Liver (tissue), 9 donors: ENCODE data around the gene ACSL6. TPM values are rescaled to one million over a fixed set of nuclear protein-coding genes. Genes with fewer than 3 reads are reported as not detected.
"Not testable (repeated sequence)": the region's sequence is repeated elsewhere in the genome, so short reads cannot be mapped to it uniquely, and the experiment has no call there.

ENCODE experiments used
- DNase-seq: peaks from one replicate; pipeline ENCODE4 v3.0.0-alpha.2; 2017; ENCODE audit warnings: low spot score
- H3K27ac ChIP-seq, 2 donors: one replicate each; pipeline ENCODE4 v1.7.0; 2013; ENCODE audit warnings: inconsistent platforms in 2 of 2, low read length in 2 of 2, control low read depth in 1 of 2, low read depth in 1 of 2, mild to moderate bottlenecking in 1 of 2
- H3K27me3 ChIP-seq, 4 donors: one replicate each; pipeline versions ENCODE4 v1.6.1 to v1.7.0; 2013; ENCODE audit warnings: low read length in 3 of 4, inconsistent platforms in 1 of 4, mild to moderate bottlenecking in 1 of 4, moderate library complexity in 1 of 4; ENCODE audit not compliant: control insufficient read depth in 4 of 4, insufficient read depth in 4 of 4
- H3K36me3 ChIP-seq, 4 donors: one replicate each; pipeline versions ENCODE4 v1.6.1 to v1.7.0; 2013; ENCODE audit warnings: low read length in 3 of 4, mild to moderate bottlenecking in 3 of 4, low read depth in 1 of 4, moderate library complexity in 1 of 4; ENCODE audit not compliant: control insufficient read depth in 4 of 4, insufficient read depth in 3 of 4
- H3K4me1 ChIP-seq, 4 donors: one replicate each; pipeline versions ENCODE4 v1.6.1 to v1.7.0; 2013; ENCODE audit warnings: low read length in 3 of 4, mild to moderate bottlenecking in 3 of 4, moderate library complexity in 1 of 4; ENCODE audit not compliant: control insufficient read depth in 4 of 4, insufficient read depth in 4 of 4
- H3K4me3 ChIP-seq, 3 donors: one replicate each; pipeline versions ENCODE4 v1.6.1 to v1.7.0; 2013; ENCODE audit warnings: low read length in 3 of 3, control low read depth in 1 of 3, low read depth in 1 of 3, mild to moderate bottlenecking in 1 of 3
- H3K9ac ChIP-seq, 2 donors: one replicate each; pipeline ENCODE4 v1.7.0; 2013; ENCODE audit warnings: low read length in 2 of 2, mild to moderate bottlenecking in 2 of 2, moderate library complexity in 2 of 2, control low read depth in 1 of 2, low read depth in 1 of 2
- H3K9me3 ChIP-seq, 4 donors: one replicate each; pipeline versions ENCODE4 v1.6.1 to v1.7.0; 2013; ENCODE audit warnings: low read length in 3 of 4; ENCODE audit not compliant: control insufficient read depth in 4 of 4
- CTCF ChIP-seq: fragments of 150-350 bp; IDR thresholded peaks from 2 replicates; pipeline ENCODE4 v1.5.1; 2017; ENCODE audit warnings: improper control_type of control experiment, low read depth, low read length; ENCODE audit not compliant: missing input control
- EGR1 ChIP-seq, 2 donors: IDR thresholded peaks; 2 replicates each; pipeline ENCODE4 v1.6.1; 2016 to 2018; ENCODE audit warnings: antibody characterized with exemption in 2 of 2, low read depth in 2 of 2
- FOXA2 ChIP-seq: IDR thresholded peaks from 2 replicates; pipeline ENCODE4 v1.6.1; 2016; ENCODE audit warnings: antibody characterized with exemption
- HNF4A ChIP-seq, 2 donors: conservative IDR thresholded peaks; 2 replicates each; pipeline ENCODE4 v1.6.1; 2016; ENCODE audit warnings: antibody characterized with exemption in 2 of 2, mild to moderate bottlenecking in 2 of 2
- JUND ChIP-seq, 2 donors: IDR thresholded peaks; 2 replicates each; pipeline ENCODE4 v1.6.1; 2016; ENCODE audit warnings: antibody characterized with exemption in 2 of 2
- MAX ChIP-seq: IDR thresholded peaks from 2 replicates; pipeline ENCODE4 v1.6.1; 2016; ENCODE audit warnings: antibody characterized with exemption
- NR2F2 ChIP-seq: IDR thresholded peaks from 2 replicates; pipeline ENCODE4 v1.6.1; 2016; ENCODE audit warnings: antibody characterized with exemption
- TAF1 ChIP-seq: conservative IDR thresholded peaks from 2 replicates; pipeline ENCODE4 v1.6.1; 2016; ENCODE audit warnings: antibody characterized with exemption, mild to moderate bottlenecking
- WGBS: extraction: QIAGEN DNeasy Blood & Tissue Kit; methylation state at CpG from one replicate; pipeline ENCODE4 v1.1.7; 2013; 5-methylcytosine and 5-hydroxymethylcytosine counted together
- polyA plus RNA-seq, 2 donors: library from polyadenylated mRNA; stranded (reverse) in 1 of 2; unstranded in 1 of 2; fragments of 200-250 nt in 1 of 2; fragments of >200 nt in 1 of 2; fragmentation: Nextera tagmentation in 1 of 2; extraction: Ambion mirVana in 1 of 2; gene quantifications; one replicate each; pipeline versions ENCODE4 v1.2.1 to v1.2.3, GENCODE V29; 2013 to 2015
- total RNA-seq, 2 donors: library from RNA; depleted of rRNA; stranded (reverse); fragments of >200 nt; gene quantifications; one replicate each; pipeline ENCODE4 v1.2.3, GENCODE V29; 2014
- donor health status: healthy.
- donor health status: healthy.
- donor health status: healthy.
- donor health status: healthy.
- donor health status: healthy.

Gene ACSL6
- total and polyA plus RNA-seq, 4 donors = 0.89 to 129 (median 4.6) TPM

- Histone ChIP-seq H3K4me1 (no peaks in the 10 kb centered on the region), H3K36me3 (no peaks in the 10 kb centered on the region), H3K9me3 (no peaks in the 10 kb centered on the region), H3K27me3 (no peaks in the 10 kb centered on the region), H3K9ac (no peak overlapping the region), H3K27ac (no peak overlapping the region), H3K4me3 (no peak overlapping the region)
- DNase-seq = no peak
- WGBS = 66% methylated on average over 2 of the region's 2 CpGs
- TF ChIP-seq MAX (no peak), JUND (IDR thresholded peaks at IDR 0.05) (no peak), NR2F2 (no peak), FOXA2 (no peak), EGR1 (IDR thresholded peaks at IDR 0.05; ENCODE audit: low read depth in 2 of 2) (no peak), TAF1 (no peak), CTCF (no peak), HNF4A (conservative IDR thresholded peaks at IDR 0.05) (no peak)
Observed at GRCh38 chr5:131906668-131907067, 104.8 kb downstream of the ACSL6 start.

- H3K9me3 ChIP-seq, DNase-seq, H3K27ac ChIP-seq: not testable (repeated sequence)
Observed at GRCh38 chr5:131902266-131902665, 109.2 kb downstream of the ACSL6 start.

More at GRCh38 chr5:131902266-131902665, 109.2 kb downstream of the ACSL6 start:
- H3K36me3 ChIP-seq, H3K4me3 ChIP-seq, H3K4me1 ChIP-seq, H3K9ac ChIP-seq, H3K27me3 ChIP-seq: not testable (repeated sequence)
- 71% methylated on average over 1 of the region's 1 CpG for WGBS

Other genes starting within 250 kb of the ACSL6 start
- 10 to 100 TPM; 18.0 to 34.0 TPM for gene FNIP1, start 214.6 kb downstream of the ACSL6 start, total RNA-seq
- gene FNIP1, start 214.6 kb downstream of the ACSL6 start, polyA plus RNA-seq = 1 to 10 TPM; 3.7 to 9.7 TPM
- gene MEIKIN, start 66.0 kb downstream of the ACSL6 start, total RNA-seq = under 1 TPM; 0.42 to 0.51 TPM
- not detected for gene MEIKIN, start 66.0 kb downstream of the ACSL6 start, polyA plus RNA-seq
- not detected for gene IL3, start 49.0 kb upstream of the ACSL6 start, total RNA-seq
- not detected for gene IL3, start 49.0 kb upstream of the ACSL6 start, polyA plus RNA-seq
- not detected for gene CSF2, start 62.1 kb upstream of the ACSL6 start, total RNA-seq
- gene CSF2, start 62.1 kb upstream of the ACSL6 start, polyA plus RNA-seq = not detected
- 1 to 10 TPM; 5.1 to 7.9 TPM for gene P4HA2, start 216.2 kb upstream of the ACSL6 start, total RNA-seq
- 1 to 10 TPM; 4.6 to 7.2 TPM for gene P4HA2, start 216.2 kb upstream of the ACSL6 start, polyA plus RNA-seq
- gene PDLIM4, start 246.0 kb upstream of the ACSL6 start, total RNA-seq = under 1 TPM; 0.25 to 0.93 TPM
- gene PDLIM4, start 246.0 kb upstream of the ACSL6 start, polyA plus RNA-seq = under 1 TPM; 0.45 to 0.85 TPM